ENCODE measurements around the gene TMPRSS6. TPM values are rescaled to one million over a fixed set of nuclear protein-coding genes. Genes with fewer than 3 reads are reported as not detected.

TMPRSS6 gene
- total and polyA plus RNA-seq, 2 of the 13 experiments (the other 11 are each of a cell fraction or from before 2014, with no cell fraction given): 4.2 to 4.8 TPM

DNA sequence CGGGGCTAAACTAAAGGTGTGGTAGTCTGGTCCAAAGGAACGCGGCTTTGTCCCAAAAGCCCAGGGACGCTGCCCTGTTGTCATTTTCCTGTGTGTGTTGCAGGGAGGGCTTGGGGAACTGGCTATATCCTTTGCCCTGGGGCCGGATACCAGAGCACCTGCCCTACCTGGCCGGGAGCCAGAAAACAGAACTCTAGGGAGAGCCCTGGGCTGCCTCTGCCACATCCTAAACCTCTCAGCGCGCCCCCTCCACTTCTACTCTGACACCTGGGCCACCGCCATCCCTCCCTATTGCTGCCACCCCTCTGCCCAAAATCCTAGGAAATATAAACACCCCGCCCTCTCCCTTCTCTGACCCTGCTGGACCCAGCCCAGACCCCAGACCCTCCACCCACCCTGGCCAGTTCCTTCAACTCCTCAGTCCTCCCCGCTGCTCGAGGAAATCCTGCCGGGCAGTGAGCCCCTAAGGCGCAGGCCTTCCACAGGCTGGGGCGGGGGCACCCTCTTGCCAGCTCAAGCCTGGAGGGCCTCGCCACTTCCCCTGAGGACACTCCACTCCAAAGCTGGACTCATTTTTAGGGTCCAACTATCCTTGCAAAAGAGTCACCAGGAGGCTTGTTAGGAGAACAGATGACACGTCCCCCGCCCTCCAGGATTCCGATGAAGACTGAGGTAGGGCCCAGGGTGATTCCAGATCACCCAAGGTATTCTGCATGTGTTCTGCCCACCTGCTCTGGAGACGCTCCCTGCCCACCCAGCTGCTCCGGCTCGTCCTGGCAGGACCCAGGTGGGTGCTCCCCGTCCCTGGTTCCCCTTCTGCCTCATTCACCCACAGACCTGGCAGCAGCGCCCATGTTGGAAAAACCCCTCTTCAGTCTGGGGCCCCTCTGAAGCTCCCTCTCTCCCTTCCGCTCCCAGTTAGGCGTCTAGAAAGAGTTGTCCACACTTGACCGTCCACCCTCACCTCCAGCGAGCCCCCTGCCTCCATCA lies 45.8 kb downstream of the TMPRSS6 start:
- no peak for DNase-seq (ENCODE audit: low spot score)
- ChIA-PET POLR2A (no interaction called here), CTCF (ENCODE audit: low intra/inter-chr PET ratio, low total read pairs) (no interaction called here)
- Histone ChIP-seq H3K27me3 (ENCODE audit: control insufficient read depth in 1 of 2, insufficient read depth in 2 of 2, low read length in 2 of 2) (no peaks in the 10 kb centered on the region), H3K4me1 (ENCODE audit: insufficient read depth, low read length) (peaks cover 19% of the 10 kb centered on the region), H3K4me2 (ENCODE audit: low read depth, low read length) (no peak overlapping the region), H3K9me3 (ENCODE audit: low read length) (no peaks in the 10 kb centered on the region), H3K4me3 (replicated peaks in 1 of 3; ENCODE audit: insufficient read depth in 1 of 3, low read depth in 2 of 3, low read length in 3 of 3) (no peak overlapping the region), H4K20me1 (ENCODE audit: insufficient read depth, low read length) (no peaks in the 10 kb centered on the region), H3K27ac (ENCODE audit: extremely low read length, insufficient read depth, low read length) (no peak overlapping the region), H3K79me2 (ENCODE audit: insufficient read depth, low read length) (no peaks in the 10 kb centered on the region), H2AFZ (ENCODE audit: low read length) (no peak overlapping the region), H3K9ac (ENCODE audit: insufficient read depth, low read depth, low read length) (no peak overlapping the region), H3K36me3 (replicated peaks in 1 of 2; ENCODE audit: control insufficient read depth in 1 of 2, insufficient read depth in 2 of 2, low read length in 2 of 2) (no peaks in the 10 kb centered on the region)
- no TSS peak for BruUV-seq (replicated peaks)
- in situ Hi-C loops (cut with HindIII; ENCODE audit: extremely low pct_ligation_motif_present, low pct_unique_long_range_greater_than_20kb) (no loop called here), intact Hi-C loops (cut with micrococcal nuclease; ENCODE audit: unreplicated experiment) (no loop called here)
- WGBS (ENCODE audit: low lambda C conversion rate): 86% methylated on average over 18 of the region's 28 CpGs
- no peak for ATAC-seq
- FAIRE-seq: no peak
- no peak for TF ChIP-seq FOXA3 (CRISPR knock-in tag; IDR thresholded peaks at IDR 0.05)

- BruUV-seq (replicated peaks): no TSS peak
- FAIRE-seq (no peak), DNase-seq (ENCODE audit: low spot score) (no peak), ATAC-seq (peak; percentile 10; the same call in 2 of the 3 replicates)
- Histone ChIP-seq H3K9me3 (ENCODE audit: low read length) (no peaks in the 10 kb centered on the region), H3K79me2 (ENCODE audit: insufficient read depth, low read length) (no peaks in the 10 kb centered on the region), H3K4me1 (ENCODE audit: insufficient read depth, low read length) (peaks cover 26% of the 10 kb centered on the region), H4K20me1 (ENCODE audit: insufficient read depth, low read length) (no peaks in the 10 kb centered on the region), H3K27me3 (ENCODE audit: control insufficient read depth in 1 of 2, insufficient read depth in 2 of 2, low read length in 2 of 2) (no peaks in the 10 kb centered on the region), H3K27ac (ENCODE audit: extremely low read length, insufficient read depth, low read length) (no peak overlapping the region), H3K4me2 (ENCODE audit: low read depth, low read length) (no peak overlapping the region), H3K9ac (ENCODE audit: insufficient read depth, low read depth, low read length) (no peak overlapping the region), H2AFZ (ENCODE audit: low read length) (no peak overlapping the region), H3K36me3 (replicated peaks in 1 of 2; ENCODE audit: control insufficient read depth in 1 of 2, insufficient read depth in 2 of 2, low read length in 2 of 2) (no peaks in the 10 kb centered on the region), H3K4me3 (replicated peaks in 1 of 3; ENCODE audit: insufficient read depth in 1 of 3, low read depth in 2 of 3, low read length in 3 of 3) (no peak overlapping the region)
- TF ChIP-seq NR2F2 (IDR thresholded peaks at IDR 0.05; ENCODE audit: borderline replicate concordance, low read depth): no peak
- TF ChIP-seq ZNF431 (CRISPR knock-in tag; IDR thresholded peaks at IDR 0.05; ENCODE audit: borderline replicate concordance, low read depth): no peak
- intact Hi-C loops (cut with micrococcal nuclease; ENCODE audit: unreplicated experiment): no loop called here
- ChIA-PET POLR2A (no interaction called here), CTCF (ENCODE audit: low intra/inter-chr PET ratio, low total read pairs) (no interaction called here)
- in situ Hi-C loops (cut with HindIII; ENCODE audit: extremely low pct_ligation_motif_present, low pct_unique_long_range_greater_than_20kb): no loop called here
- WGBS (ENCODE audit: low lambda C conversion rate): 45% methylated on average over 4 of the region's 15 CpGs
Observed at GRCh38 chr22:37062702-37063381, 46.7 kb downstream of the TMPRSS6 start.
